ENCODE data around the gene STK33.

STK33 gene

GRCh38 chr11:8369592-8370205 is 224.3 kb downstream of the STK33 start:
- no peaks in the 10 kb centered on the region for H3K27me3 Mint-ChIP-seq
- no peaks in the 10 kb centered on the region for H3K9me3 Mint-ChIP-seq
- no peak overlapping the region for H3K27ac Mint-ChIP-seq
- H3K36me3 Mint-ChIP-seq = no peaks in the 10 kb centered on the region
- no peaks in the 10 kb centered on the region for H3K4me1 Mint-ChIP-seq
- no peak overlapping the region for H3K4me3 Mint-ChIP-seq
- no peak for ATAC-seq

- H3K27me3 Mint-ChIP-seq = no peaks in the 10 kb centered on the region
- no peaks in the 10 kb centered on the region for H3K9me3 Mint-ChIP-seq
- H3K4me1 Mint-ChIP-seq = no peaks in the 10 kb centered on the region
- no peak overlapping the region for H3K4me3 Mint-ChIP-seq
- no peak for ATAC-seq
- H3K36me3 Mint-ChIP-seq = no peaks in the 10 kb centered on the region
- H3K27ac Mint-ChIP-seq = no peak overlapping the region
These were observed 225.3 kb downstream of the STK33 start for GRCh38 chr11:8368772-8369171.

GRCh38 chr11:8368194-8368593 is 225.8 kb downstream of the STK33 start:
- Mint-ChIP-seq H3K36me3 (no peaks in the 10 kb centered on the region), H3K4me3 (no peak overlapping the region), H3K4me1 (no peaks in the 10 kb centered on the region), H3K27ac (no peak overlapping the region), H3K27me3 (peaks cover under 1% of the 10 kb centered on the region), H3K9me3 (no peaks in the 10 kb centered on the region)
- ATAC-seq = peak; percentile 9

DNA sequence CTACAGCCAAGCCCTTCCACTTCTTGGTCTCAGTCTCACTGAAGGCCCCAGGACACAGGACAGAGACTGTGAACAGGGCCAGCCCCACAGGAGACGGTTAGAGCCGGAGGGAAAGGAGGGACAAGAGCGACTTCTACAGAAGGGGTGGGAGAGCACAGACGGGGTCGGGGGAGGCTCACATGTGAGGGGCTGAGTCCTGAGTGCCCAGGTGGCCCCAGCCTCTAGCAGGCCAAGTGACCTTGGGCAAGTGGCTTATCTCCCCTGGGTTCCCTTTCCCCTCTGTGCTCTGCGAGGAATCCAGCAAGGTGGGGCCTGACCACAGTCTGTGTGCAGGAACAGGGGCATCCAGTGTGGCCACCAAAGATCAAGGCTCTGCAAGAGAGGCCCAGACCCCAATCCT is 227.7 kb downstream of the STK33 start:
- ATAC-seq = no peak
- Mint-ChIP-seq H3K36me3 (no peaks in the 10 kb centered on the region), H3K4me1 (no peaks in the 10 kb centered on the region), H3K27me3 (peaks cover 14% of the 10 kb centered on the region), H3K4me3 (no peak overlapping the region), H3K27ac (no peak overlapping the region), H3K9me3 (no peaks in the 10 kb centered on the region)

DNA sequence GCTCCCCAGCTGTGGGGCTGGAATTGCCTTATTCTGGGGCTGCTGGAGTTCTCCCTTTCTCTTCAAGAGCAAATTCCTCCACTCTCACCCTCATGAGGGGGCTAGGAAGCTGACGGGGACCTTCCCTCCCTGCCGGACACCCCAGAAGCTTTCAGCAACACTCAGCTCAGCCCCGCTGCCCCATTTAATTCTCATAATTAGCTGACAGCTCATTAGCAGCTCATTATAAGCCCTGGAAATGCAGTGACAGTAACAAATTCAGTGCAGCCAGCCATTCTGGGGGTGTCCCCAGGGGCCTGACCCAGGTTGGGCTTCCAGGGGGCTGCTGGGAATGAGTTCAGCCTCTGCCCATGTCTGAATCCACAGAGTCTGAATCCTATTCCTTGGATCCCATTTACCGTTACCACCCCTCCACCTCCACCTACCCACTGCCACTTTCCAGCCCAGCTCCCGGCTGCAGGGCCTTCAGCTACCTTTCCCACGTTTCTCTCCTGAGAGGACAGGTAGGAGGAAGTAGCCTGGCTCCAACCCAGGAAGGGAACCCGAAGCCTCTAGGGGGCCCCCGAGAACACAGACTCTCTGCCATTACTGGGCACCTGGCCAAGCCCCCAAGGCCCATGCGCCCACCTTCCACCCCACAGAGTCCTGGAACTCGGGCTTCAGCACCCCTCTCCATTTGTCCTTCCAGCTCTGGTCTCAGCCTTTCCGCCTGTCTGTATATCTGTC is 228.6 kb downstream of the STK33 start:
- Mint-ChIP-seq H3K27me3 (peaks cover 16% of the 10 kb centered on the region), H3K4me3 (no peak overlapping the region), H3K27ac (no peak overlapping the region), H3K9me3 (no peaks in the 10 kb centered on the region), H3K4me1 (no peaks in the 10 kb centered on the region), H3K36me3 (no peaks in the 10 kb centered on the region)
- ATAC-seq = no peak

- Mint-ChIP-seq H3K4me1 (no peaks in the 10 kb centered on the region), H3K27ac (no peak overlapping the region), H3K36me3 (no peaks in the 10 kb centered on the region), H3K9me3 (no peaks in the 10 kb centered on the region), H3K27me3 (peaks cover 16% of the 10 kb centered on the region), H3K4me3 (no peak overlapping the region)
- ATAC-seq = no peak
These were observed 230.1 kb downstream of the STK33 start for GRCh38 chr11:8363921-8364320.

DNA sequence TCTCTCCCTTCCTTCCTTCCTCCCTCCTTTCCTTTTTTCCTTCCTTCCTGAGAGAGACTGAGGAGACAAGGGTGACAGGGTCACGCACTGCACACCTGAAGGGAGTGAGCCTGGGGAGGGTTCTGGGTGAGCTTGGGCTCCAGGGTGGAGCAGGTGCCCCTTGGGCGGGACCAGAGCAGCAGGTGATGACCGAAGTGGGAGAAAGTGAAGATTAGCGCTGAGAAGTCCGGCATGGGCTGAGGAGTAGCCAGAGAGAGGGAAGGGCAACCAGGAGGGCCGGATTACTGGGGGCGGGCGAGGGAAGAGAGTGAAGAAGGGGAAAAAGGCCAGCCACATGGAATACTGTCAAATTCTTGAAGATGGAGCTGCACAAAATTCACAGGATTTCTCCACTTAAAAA is 231.1 kb downstream of the STK33 start:
- Mint-ChIP-seq H3K36me3 (no peaks in the 10 kb centered on the region), H3K4me1 (no peaks in the 10 kb centered on the region), H3K27me3 (peaks cover 16% of the 10 kb centered on the region), H3K9me3 (no peaks in the 10 kb centered on the region), H3K27ac (no peak overlapping the region), H3K4me3 (no peak overlapping the region)
- ATAC-seq = no peak

DNA sequence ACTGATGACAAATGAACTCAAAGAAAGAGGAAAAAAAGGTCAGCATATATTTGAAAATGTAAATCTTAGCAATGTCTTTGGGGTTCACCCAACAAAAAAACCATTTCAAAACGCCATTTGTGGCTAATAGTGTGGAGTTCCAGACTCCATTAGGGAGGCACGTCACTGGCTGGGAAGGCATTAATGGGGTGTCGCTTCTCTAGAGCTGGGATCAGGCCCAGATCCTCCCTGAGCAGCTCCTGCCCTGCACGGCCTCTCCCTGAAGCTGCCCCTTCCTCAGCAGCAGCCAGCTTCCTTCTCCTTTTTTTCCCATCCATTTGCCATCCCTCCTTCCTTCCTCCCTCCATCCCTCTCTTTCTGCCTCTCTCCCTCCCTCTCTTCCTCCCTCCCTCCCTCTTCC is 231.5 kb downstream of the STK33 start:
- Mint-ChIP-seq H3K27ac (no peak overlapping the region), H3K4me3 (no peak overlapping the region), H3K36me3 (no peaks in the 10 kb centered on the region), H3K9me3 (no peaks in the 10 kb centered on the region), H3K4me1 (no peaks in the 10 kb centered on the region), H3K27me3 (peaks cover 16% of the 10 kb centered on the region)
- no peak for ATAC-seq

GRCh38 chr11:8361664-8362210 is 232.3 kb downstream of the STK33 start:
- peak; percentile 8 for ATAC-seq
- no peaks in the 10 kb centered on the region for H3K4me1 Mint-ChIP-seq
- peaks cover 16% of the 10 kb centered on the region for H3K27me3 Mint-ChIP-seq

DNA sequence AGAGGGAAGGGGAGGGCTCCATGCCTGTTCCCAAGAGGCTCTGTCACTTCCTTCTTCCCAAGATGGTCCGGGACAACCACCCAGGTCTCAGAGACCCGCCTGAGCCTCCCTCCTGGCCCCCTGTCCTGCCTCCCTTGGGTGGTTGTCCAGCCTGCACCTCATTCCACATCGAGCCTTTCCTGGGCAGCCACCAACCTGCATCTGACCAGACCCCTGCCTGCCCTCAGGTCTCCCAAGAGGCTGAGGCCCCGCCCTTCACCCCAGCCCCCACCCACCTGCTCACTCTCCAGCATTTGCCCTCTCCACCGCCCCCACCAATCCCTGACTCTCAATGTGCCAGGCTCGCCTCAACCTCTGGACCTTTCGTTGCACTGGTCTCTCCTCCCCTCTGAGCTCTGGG is 232.8 kb downstream of the STK33 start:
- ATAC-seq = no peak
- H3K9me3 Mint-ChIP-seq = no peaks in the 10 kb centered on the region
- H3K4me1 Mint-ChIP-seq = no peaks in the 10 kb centered on the region
- no peak overlapping the region for H3K27ac Mint-ChIP-seq
- H3K4me3 Mint-ChIP-seq = no peak overlapping the region
- no peaks in the 10 kb centered on the region for H3K36me3 Mint-ChIP-seq
- peaks cover 16% of the 10 kb centered on the region for H3K27me3 Mint-ChIP-seq

More at GRCh38 chr11:8361664-8362210, 232.3 kb downstream of the STK33 start:
- H3K36me3 Mint-ChIP-seq = no peaks in the 10 kb centered on the region
- H3K27ac Mint-ChIP-seq = no peak overlapping the region
- no peak overlapping the region for H3K4me3 Mint-ChIP-seq
- H3K9me3 Mint-ChIP-seq = no peaks in the 10 kb centered on the region

DNA sequence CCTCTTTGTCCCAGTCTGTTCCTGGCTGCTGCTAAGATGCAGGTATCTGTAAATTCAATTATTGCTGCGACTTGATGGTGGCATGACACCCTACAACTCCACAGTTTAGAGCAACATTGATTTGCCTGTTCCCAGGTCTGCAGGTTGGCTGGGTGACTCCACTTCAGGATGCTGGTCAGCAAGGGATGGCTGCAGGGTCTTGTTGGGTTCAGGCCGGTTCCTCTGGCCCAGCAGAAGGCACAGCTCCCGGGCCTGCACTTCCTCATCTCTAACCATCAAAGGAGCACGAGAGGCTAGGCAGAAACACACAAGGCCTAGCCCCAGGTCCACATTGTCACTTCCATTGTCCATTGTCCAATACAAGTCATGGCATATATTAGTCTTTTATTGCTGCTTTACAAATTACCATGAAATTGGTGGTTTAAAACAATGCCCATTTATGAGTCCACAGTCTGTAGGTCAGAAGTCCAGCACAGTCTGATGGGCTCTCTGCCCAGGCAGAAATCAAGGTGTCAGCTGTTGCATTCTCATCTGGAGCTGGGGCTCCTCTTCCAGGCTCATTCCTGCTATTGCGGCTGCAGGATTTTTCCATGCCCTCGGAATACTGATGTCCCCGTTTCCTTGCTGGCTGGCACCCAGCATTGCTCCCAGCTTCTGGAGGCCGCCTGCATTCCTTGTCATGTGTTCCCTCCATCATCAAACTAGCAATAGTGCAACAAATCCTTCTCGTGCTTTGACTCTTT is 233.8 kb downstream of the STK33 start:
- H3K9me3 Mint-ChIP-seq = no peaks in the 10 kb centered on the region
- no peak overlapping the region for H3K27ac Mint-ChIP-seq
- no peak for ATAC-seq

GRCh38 chr11:8359521-8359920 is 234.5 kb downstream of the STK33 start:
- Mint-ChIP-seq H3K4me1 (peaks cover 5% of the 10 kb centered on the region), H3K27ac (no peak overlapping the region)
- no peak for ATAC-seq

More for the DNA sequence above, 233.8 kb downstream of the STK33 start:
- Mint-ChIP-seq H3K27me3 (peaks cover 16% of the 10 kb centered on the region), H3K4me1 (no peaks in the 10 kb centered on the region), H3K4me3 (no peak overlapping the region), H3K36me3 (no peaks in the 10 kb centered on the region)

GRCh38 chr11:8357891-8358566 is 236.0 kb downstream of the STK33 start:
- ATAC-seq = no peak
- no peaks in the 10 kb centered on the region for H3K9me3 Mint-ChIP-seq
- peaks cover 31% of the 10 kb centered on the region for H3K27me3 Mint-ChIP-seq
- no peak overlapping the region for H3K4me3 Mint-ChIP-seq
- H3K36me3 Mint-ChIP-seq = no peaks in the 10 kb centered on the region
- H3K27ac Mint-ChIP-seq = no peak overlapping the region
- H3K4me1 Mint-ChIP-seq = peaks cover 11% of the 10 kb centered on the region

More at GRCh38 chr11:8359521-8359920, 234.5 kb downstream of the STK33 start:
- no peak overlapping the region for H3K4me3 Mint-ChIP-seq
- H3K27me3 Mint-ChIP-seq = peaks cover 19% of the 10 kb centered on the region
- H3K9me3 Mint-ChIP-seq = no peaks in the 10 kb centered on the region
- H3K36me3 Mint-ChIP-seq = no peaks in the 10 kb centered on the region

- Mint-ChIP-seq H3K27ac (no peak overlapping the region), H3K4me1 (peaks cover 11% of the 10 kb centered on the region), H3K36me3 (no peaks in the 10 kb centered on the region), H3K9me3 (no peaks in the 10 kb centered on the region), H3K27me3 (peaks cover 26% of the 10 kb centered on the region), H3K4me3 (no peak overlapping the region)
- ATAC-seq = no peak
These were observed 236.5 kb downstream of the STK33 start for GRCh38 chr11:8357505-8357888.
